ENCODE data around the gene TMEM176A. TPM values are rescaled to one million over a fixed set of nuclear protein-coding genes. Genes with fewer than 3 reads are reported as not detected.

Gene TMEM176A
- total and polyA plus RNA-seq, 10 donors: 28.6 to 84.6 (median 59.0) TPM

DNA sequence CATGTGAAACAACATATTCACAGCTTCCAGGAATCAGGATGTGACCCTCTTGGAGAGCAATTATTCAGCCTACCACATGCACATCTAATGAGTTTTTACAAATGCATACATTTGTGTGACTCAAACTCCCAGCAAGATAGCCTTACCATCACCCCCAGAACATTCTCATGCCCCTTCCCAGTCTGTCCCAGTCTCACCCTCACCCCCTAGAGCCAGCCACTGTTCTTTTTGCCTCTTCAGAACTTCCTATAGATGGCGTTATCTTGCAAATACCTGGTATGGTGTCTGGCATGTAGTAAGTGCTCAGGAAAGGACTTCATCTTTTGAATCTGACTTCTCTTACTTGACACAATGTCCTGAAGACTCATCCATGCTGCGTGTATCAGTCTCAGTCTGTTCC, 27.8 kb downstream of the TMEM176A start:
- intact Hi-C loops (cut with DNase I; ENCODE audit: low total_unique reads): no loop called here

DNA sequence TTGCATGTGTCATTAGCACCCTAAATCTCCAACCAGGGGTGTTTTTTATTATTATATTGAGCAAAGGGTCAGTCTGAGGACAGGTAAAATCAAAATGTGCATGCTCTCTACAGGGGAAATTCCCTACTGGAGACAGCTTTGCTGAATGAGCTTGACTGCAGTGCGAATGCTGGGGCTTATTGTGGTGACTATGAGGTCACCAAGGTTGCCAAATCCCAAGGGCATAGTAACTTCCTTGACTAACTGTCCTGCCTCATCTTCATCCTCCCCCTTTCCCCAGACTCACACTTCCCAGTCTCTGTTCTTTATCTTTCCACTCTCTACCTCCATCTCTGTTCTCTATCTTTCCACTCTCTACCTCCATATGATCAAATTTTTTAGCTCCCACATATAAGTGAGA, 28.9 kb downstream of the TMEM176A start:
- Histone ChIP-seq H3K4me3 (no peak overlapping the region), H3K36me3 (no peaks in the 10 kb centered on the region), H3K9me3 (no peaks in the 10 kb centered on the region), H3K27ac (no peak overlapping the region), H3K4me1 (no peaks in the 10 kb centered on the region), H3K27me3 (replicated peaks in 1 of 7) (peaks cover 0 to 12% (median 0%) of the 10 kb centered on the region in 7 donors)
- no peak for TF ChIP-seq POLR2A (IDR thresholded peaks at IDR 0.05)
- no peak for TF ChIP-seq POLR2AphosphoS5 (IDR thresholded peaks at IDR 0.05)
- TF ChIP-seq, protein P1, sequence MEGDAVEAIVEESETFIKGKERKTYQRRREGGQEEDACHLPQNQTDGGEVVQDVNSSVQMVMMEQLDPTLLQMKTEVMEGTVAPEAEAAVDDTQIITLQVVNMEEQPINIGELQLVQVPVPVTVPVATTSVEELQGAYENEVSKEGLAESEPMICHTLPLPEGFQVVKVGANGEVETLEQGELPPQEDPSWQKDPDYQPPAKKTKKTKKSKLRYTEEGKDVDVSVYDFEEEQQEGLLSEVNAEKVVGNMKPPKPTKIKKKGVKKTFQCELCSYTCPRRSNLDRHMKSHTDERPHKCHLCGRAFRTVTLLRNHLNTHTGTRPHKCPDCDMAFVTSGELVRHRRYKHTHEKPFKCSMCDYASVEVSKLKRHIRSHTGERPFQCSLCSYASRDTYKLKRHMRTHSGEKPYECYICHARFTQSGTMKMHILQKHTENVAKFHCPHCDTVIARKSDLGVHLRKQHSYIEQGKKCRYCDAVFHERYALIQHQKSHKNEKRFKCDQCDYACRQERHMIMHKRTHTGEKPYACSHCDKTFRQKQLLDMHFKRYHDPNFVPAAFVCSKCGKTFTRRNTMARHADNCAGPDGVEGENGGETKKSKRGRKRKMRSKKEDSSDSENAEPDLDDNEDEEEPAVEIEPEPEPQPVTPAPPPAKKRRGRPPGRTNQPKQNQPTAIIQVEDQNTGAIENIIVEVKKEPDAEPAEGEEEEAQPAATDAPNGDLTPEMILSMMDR (IDR thresholded peaks at IDR 0.05 in 8 of 11, conservative IDR thresholded peaks at IDR 0.05 in 3 of 11): no peak
- no peak for DNase-seq
- intact Hi-C loops (cut with DNase I; ENCODE audit: low total_unique reads): no loop called here
- 38 to 60% (median 46%) methylated on average over 1 of the region's 1 CpG for WGBS, 5 donors

More for the DNA sequence above, 27.8 kb downstream of the TMEM176A start:
- no peak overlapping the region for H3K27ac ChIP-seq
- TF ChIP-seq POLR2AphosphoS5 (IDR thresholded peaks at IDR 0.05): no peak
- TF ChIP-seq, protein P1 (IDR thresholded peaks at IDR 0.05 in 8 of 11, conservative IDR thresholded peaks at IDR 0.05 in 3 of 11): no peak
- TF ChIP-seq POLR2A (IDR thresholded peaks at IDR 0.05): no peak
- H3K27me3 ChIP-seq (replicated peaks in 1 of 7): peaks cover 0 to 12% (median 0%) of the 10 kb centered on the region in 7 donors
- DNase-seq: no peak
- H3K4me1 ChIP-seq: no peaks in the 10 kb centered on the region
- H3K9me3 ChIP-seq: no peaks in the 10 kb centered on the region
- H3K36me3 ChIP-seq: no peaks in the 10 kb centered on the region
- 58 to 97% (median 85%) methylated on average over 2 of the region's 2 CpGs for WGBS, 5 donors
- no peak overlapping the region for H3K4me3 ChIP-seq

DNA sequence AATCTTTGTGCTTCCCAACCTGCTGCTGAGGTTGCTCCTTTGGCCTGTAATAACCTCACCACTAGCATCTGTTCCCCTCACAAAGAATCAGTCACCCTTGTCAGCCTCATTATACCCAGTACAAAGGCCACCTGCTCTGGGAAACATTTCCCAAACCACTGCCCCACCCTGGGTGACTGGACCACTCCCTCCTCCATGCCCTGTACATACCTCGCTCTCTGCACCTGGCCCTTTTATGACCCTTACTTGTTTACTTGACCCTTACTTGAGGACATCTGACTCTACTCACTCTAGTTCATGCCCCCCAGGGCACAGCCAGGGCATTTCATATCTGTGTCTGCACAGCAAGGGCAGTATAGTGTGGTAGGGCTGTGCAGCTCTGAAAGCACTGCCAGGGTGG, 30.4 kb downstream of the TMEM176A start:
- H3K27me3 ChIP-seq (replicated peaks in 1 of 7): peaks cover 0 to 12% (median 0%) of the 10 kb centered on the region in 7 donors
- no peaks in the 10 kb centered on the region for H3K36me3 ChIP-seq
- H3K27ac ChIP-seq: no peak overlapping the region
- TF ChIP-seq POLR2A (IDR thresholded peaks at IDR 0.05) (no peak), POLR2AphosphoS5 (IDR thresholded peaks at IDR 0.05) (no peak)
- TF ChIP-seq, protein P1 (IDR thresholded peaks at IDR 0.05 in 8 of 11, conservative IDR thresholded peaks at IDR 0.05 in 3 of 11): no peak
- no peak overlapping the region for H3K4me3 ChIP-seq
- 51 to 95% (median 90%) methylated on average over 1 of the region's 1 CpG for WGBS, 5 donors
- intact Hi-C loops (cut with DNase I; ENCODE audit: low total_unique reads): no loop called here
- H3K9me3 ChIP-seq: no peaks in the 10 kb centered on the region
- no peak for DNase-seq
- H3K4me1 ChIP-seq: no peaks in the 10 kb centered on the region

DNA sequence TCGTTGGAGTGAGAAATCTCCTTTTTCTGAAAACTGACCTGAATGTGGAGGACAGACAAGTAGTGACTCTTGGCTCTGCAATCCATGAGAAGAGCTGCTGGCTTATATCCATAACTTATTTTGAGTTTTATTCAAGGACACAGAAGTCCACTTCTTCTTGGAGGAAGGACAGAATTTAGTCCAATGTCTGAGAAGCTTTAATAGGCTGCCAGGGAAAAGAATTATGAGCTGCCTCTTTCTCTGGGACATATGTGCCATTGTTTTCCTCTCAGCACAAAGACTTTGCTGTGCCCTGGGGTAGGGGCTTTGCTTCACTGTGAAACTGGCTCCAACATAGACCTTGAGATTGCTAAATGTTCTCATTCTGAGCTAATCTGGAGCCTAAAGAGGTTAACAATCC, 31.3 kb downstream of the TMEM176A start:
- H3K4me1 ChIP-seq: no peaks in the 10 kb centered on the region
- H3K36me3 ChIP-seq: no peaks in the 10 kb centered on the region
- H3K9me3 ChIP-seq: no peaks in the 10 kb centered on the region
- H3K27ac ChIP-seq: no peak overlapping the region
- DNase-seq: no peak
- TF ChIP-seq, protein P1 (IDR thresholded peaks at IDR 0.05 in 8 of 11, conservative IDR thresholded peaks at IDR 0.05 in 3 of 11): no peak
- no peak for TF ChIP-seq POLR2AphosphoS5 (IDR thresholded peaks at IDR 0.05)
- no peak for TF ChIP-seq POLR2A (IDR thresholded peaks at IDR 0.05)
- H3K4me3 ChIP-seq: no peak overlapping the region
- H3K27me3 ChIP-seq (replicated peaks in 1 of 7): peaks cover 0 to 12% (median 0%) of the 10 kb centered on the region in 7 donors
- WGBS, 5 donors: 53 to 73% (median 62%) methylated on average over 1 of the region's 1 CpG
- intact Hi-C loops (cut with DNase I; ENCODE audit: low total_unique reads): no loop called here
